ENCODE measurements around the gene CBX8.

DNA sequence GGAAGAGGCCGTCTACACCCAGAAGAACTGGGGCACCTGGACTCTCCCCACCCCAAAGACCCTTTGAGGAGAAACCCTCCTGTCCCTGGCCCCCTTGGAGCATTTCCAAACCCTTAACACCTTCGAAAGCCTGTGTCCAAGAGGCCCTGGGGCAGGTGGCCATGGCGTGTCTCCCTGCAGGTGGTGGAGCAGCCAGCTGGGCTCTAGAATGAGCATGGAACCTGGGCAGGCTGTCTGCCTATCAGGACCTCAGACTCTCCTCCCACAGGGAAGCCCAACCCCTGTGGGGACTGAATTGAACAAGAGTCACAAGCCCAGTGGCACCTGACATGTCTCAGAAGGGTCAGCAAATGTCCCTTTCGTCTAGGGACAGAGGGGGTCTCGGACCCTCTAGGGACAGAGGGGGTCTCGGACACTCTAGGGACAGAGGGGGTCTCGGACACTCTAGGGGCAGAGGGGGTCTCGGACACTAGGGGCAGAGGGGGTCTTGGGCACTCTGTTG is 33.9 kb upstream of the CBX8 start:
- no peak for TF ChIP-seq POLR2A (IDR thresholded peaks at IDR 0.05)
- TF ChIP-seq, protein P1, sequence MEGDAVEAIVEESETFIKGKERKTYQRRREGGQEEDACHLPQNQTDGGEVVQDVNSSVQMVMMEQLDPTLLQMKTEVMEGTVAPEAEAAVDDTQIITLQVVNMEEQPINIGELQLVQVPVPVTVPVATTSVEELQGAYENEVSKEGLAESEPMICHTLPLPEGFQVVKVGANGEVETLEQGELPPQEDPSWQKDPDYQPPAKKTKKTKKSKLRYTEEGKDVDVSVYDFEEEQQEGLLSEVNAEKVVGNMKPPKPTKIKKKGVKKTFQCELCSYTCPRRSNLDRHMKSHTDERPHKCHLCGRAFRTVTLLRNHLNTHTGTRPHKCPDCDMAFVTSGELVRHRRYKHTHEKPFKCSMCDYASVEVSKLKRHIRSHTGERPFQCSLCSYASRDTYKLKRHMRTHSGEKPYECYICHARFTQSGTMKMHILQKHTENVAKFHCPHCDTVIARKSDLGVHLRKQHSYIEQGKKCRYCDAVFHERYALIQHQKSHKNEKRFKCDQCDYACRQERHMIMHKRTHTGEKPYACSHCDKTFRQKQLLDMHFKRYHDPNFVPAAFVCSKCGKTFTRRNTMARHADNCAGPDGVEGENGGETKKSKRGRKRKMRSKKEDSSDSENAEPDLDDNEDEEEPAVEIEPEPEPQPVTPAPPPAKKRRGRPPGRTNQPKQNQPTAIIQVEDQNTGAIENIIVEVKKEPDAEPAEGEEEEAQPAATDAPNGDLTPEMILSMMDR (IDR thresholded peaks at IDR 0.05), result no peak

Measured in body of pancreas (tissue), 4 donors.